Measurements from ENCODE around the gene ASTN2. TPM values are rescaled to one million over a fixed set of nuclear protein-coding genes. Genes with fewer than 3 reads are reported as not detected.

The ASTN2 gene
- total and polyA plus RNA-seq, 9 of the 15 experiments (the other 6 are each of a cell fraction or from before 2014, with no cell fraction given) = 0.56 to 3.5 (median 1.9) TPM

DNA sequence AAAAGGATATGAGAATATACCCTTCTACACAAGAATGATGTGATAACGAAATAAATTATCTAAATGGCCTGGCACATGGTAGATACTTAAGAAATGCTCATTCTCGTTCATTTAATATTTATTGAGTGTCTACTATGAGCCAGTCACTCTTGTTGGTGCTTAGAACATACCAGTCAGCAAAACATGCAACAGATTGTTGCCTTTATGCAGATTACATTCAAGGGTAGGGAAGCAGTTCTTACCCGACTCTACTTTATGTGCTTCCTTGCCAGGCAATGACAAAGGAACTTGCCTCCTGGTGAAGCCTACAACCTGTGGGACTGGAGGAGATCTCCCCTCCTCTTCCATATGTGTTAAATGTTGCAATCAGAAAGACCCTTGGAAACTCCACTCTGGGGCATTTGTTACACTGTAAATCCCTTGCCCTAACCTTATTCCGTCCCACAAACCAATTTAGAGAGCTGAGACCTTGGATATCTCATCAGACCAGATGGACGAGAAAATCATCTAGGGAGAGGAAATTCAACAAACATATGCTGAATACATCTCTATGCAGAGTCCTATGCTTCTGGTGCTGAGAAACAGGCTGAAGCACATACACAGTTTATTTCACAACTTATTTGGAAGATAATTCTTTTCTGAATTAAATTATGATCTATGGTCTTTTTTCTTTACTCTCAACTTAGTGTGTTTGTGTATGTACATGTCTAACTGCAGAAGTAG, 855.9 kb downstream of the ASTN2 start (continued):
- no peak for TF ChIP-seq CHD7 (IDR thresholded peaks at IDR 0.05; ENCODE audit: low read depth, low read length)

All from K562 (cell line).